ENCODE data around the gene FAIM2. TPM values are rescaled to one million over a fixed set of nuclear protein-coding genes. Genes with fewer than 3 reads are reported as not detected.

Gene FAIM2
- total RNA-seq, 2 experiments from 2014 or later = not detected

DNA sequence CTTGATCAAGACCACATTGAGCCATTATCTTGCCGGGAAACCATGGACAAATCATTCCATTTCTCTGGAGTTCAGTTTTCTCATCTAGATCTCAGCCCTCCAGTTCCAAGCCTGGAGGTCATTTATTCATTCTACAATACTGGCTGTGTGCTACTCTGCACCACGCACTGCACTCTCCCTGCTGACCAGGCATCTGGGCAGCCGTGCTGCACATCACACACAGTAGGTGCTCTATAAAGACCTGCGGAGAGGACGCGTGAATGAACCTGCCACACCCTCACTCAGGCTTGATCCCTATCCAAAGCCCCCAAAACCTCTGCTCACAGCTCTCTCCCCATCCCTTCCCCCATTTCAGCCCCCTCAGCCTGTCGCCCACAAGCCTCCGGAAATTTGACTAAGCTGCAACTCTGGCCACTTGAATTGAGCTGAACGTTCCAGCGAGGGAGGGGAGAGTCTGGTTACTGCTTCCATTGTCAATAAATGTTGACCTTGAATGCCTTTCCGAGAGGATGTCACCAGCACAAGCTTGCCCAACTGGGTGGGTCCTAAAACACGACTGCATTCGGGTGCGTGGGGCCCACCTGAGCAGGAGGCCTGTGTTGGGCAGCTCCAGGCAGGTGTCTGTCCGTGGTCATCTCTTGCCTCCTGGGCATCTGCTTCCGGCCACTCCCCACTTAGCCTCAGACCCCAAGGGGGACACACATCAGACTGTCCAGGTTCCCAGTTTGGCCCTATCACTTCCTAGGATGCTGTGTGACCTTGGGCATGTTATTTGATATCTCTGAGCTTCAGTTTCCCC lies 17.8 kb downstream of the FAIM2 start:
- CTCF ChIA-PET = no interaction called here
- TF ChIP-seq, protein P1, sequence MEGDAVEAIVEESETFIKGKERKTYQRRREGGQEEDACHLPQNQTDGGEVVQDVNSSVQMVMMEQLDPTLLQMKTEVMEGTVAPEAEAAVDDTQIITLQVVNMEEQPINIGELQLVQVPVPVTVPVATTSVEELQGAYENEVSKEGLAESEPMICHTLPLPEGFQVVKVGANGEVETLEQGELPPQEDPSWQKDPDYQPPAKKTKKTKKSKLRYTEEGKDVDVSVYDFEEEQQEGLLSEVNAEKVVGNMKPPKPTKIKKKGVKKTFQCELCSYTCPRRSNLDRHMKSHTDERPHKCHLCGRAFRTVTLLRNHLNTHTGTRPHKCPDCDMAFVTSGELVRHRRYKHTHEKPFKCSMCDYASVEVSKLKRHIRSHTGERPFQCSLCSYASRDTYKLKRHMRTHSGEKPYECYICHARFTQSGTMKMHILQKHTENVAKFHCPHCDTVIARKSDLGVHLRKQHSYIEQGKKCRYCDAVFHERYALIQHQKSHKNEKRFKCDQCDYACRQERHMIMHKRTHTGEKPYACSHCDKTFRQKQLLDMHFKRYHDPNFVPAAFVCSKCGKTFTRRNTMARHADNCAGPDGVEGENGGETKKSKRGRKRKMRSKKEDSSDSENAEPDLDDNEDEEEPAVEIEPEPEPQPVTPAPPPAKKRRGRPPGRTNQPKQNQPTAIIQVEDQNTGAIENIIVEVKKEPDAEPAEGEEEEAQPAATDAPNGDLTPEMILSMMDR (IDR thresholded peaks at IDR 0.05) = no peak
- H3K27ac Mint-ChIP-seq = no peak overlapping the region

DNA sequence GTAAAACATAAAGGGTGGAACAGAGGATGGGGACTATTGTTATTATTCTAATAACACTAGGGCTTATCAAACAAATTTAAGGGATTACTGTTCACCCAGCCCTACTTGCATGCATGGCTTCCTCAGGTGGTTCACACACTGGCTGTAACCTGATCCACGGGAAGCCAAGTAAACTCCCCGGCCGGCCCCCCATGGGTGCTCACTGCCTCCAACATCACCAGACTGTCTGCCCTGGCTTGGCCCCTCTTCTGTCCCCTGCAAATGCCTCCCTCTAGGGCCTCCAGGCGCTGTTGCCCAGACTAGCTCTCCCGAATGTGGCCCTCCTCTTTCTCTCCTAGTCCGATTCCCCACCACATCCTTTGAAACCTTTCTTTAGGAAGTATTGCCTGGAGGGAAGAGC lies 18.6 kb downstream of the FAIM2 start:
- Histone ChIP-seq H3K9me3 (ENCODE audit: control insufficient read depth in 1 of 2, insufficient read depth in 1 of 2, low read length in 2 of 2) (no peaks in the 10 kb centered on the region), H3K27me3 (ENCODE audit: control insufficient read depth in 1 of 2, insufficient read depth in 2 of 2, low read length in 2 of 2) (peaks cover 4 to 22% of the 10 kb centered on the region in 2 experiments), H3K4me3 (ENCODE audit: low read length) (no peak overlapping the region), H3K27ac (ENCODE audit: low read depth in 1 of 2, low read length in 2 of 2) (no peak overlapping the region), H3K4me1 (ENCODE audit: insufficient read depth, low read length) (peaks cover 12% of the 10 kb centered on the region), H3K36me3 (ENCODE audit: insufficient read depth, low read length) (no peaks in the 10 kb centered on the region)
- H3K9me3 Mint-ChIP-seq = no peaks in the 10 kb centered on the region
- peaks cover 8% of the 10 kb centered on the region for H3K27me3 Mint-ChIP-seq
- no peak overlapping the region for H3K4me3 Mint-ChIP-seq
- no peaks in the 10 kb centered on the region for H3K4me1 Mint-ChIP-seq (ENCODE audit: low read depth)
- no peaks in the 10 kb centered on the region for H3K36me3 Mint-ChIP-seq (ENCODE audit: low read depth)
- ChIA-PET POLR2A (no interaction called here), CTCF (no interaction called here)
- ATAC-seq (ENCODE audit: poor library complexity) (no peak), DNase-seq (no peak)
- TF ChIP-seq, protein P1 (IDR thresholded peaks at IDR 0.05) = no peak
- H3K27ac Mint-ChIP-seq = no peak overlapping the region
- intact Hi-C loops (cut with DNase I, micrococcal nuclease) = no loop called here

More for the DNA sequence above, 17.8 kb downstream of the FAIM2 start:
- intact Hi-C loops (cut with DNase I, micrococcal nuclease) = no loop called here
- Mint-ChIP-seq H3K27me3 (peaks cover 8% of the 10 kb centered on the region), H3K4me3 (no peak overlapping the region), H3K36me3 (ENCODE audit: low read depth) (no peaks in the 10 kb centered on the region), H3K4me1 (ENCODE audit: low read depth) (no peaks in the 10 kb centered on the region), H3K9me3 (no peaks in the 10 kb centered on the region)
- H3K36me3 ChIP-seq (ENCODE audit: insufficient read depth, low read length) = no peaks in the 10 kb centered on the region
- DNase-seq (no peak), ATAC-seq (ENCODE audit: poor library complexity) (no peak)
- H3K27me3 ChIP-seq (ENCODE audit: control insufficient read depth in 1 of 2, insufficient read depth in 2 of 2, low read length in 2 of 2) = peaks cover 4 to 22% of the 10 kb centered on the region in 2 experiments
- POLR2A ChIA-PET = no interaction called here
- H3K4me3 ChIP-seq (ENCODE audit: low read length) = no peak overlapping the region
- no peaks in the 10 kb centered on the region for H3K9me3 ChIP-seq (ENCODE audit: control insufficient read depth in 1 of 2, insufficient read depth in 1 of 2, low read length in 2 of 2)
- no peak overlapping the region for H3K27ac ChIP-seq (ENCODE audit: low read depth in 1 of 2, low read length in 2 of 2)
- H3K4me1 ChIP-seq (ENCODE audit: insufficient read depth, low read length) = peaks cover 13% of the 10 kb centered on the region

DNA sequence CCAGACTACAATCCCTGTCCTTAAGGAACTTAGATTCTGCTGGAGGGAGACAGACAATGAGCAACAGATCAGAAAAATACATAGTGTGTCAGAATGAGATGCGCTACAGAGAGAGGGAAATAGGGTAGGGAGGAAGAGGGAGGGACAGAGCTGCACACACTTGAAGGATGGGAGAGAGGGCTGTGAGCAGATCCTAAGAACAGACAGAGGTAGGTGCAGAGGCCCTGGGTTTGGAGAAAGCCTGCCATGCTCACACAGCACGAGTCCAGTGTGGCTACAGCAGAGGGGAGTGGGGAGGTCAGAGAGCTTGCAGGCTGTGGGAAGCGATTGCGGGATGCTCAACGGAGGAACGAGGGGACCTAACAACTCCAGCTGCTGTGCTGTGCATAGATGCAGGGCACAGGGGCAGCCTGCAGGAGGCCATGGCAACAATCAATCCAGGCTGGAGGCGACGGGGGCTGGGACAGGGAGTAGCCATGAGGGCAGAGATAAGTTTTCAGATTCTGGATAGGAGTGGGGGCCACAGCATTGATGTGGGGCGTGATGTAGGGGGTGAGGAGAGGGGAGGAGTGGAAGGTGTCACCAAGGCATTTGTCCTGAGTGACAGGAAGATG lies 20.7 kb downstream of the FAIM2 start:
- Histone ChIP-seq H3K27ac (ENCODE audit: low read depth in 1 of 2, low read length in 2 of 2) (no peak overlapping the region), H3K36me3 (ENCODE audit: insufficient read depth, low read length) (no peaks in the 10 kb centered on the region), H3K27me3 (ENCODE audit: control insufficient read depth in 1 of 2, insufficient read depth in 2 of 2, low read length in 2 of 2) (peaks cover 4 to 22% of the 10 kb centered on the region in 2 experiments), H3K9me3 (ENCODE audit: control insufficient read depth in 1 of 2, insufficient read depth in 1 of 2, low read length in 2 of 2) (no peaks in the 10 kb centered on the region), H3K4me1 (ENCODE audit: insufficient read depth, low read length) (no peaks in the 10 kb centered on the region), H3K4me3 (ENCODE audit: low read length) (no peak overlapping the region)
- Mint-ChIP-seq H3K27ac (no peak overlapping the region), H3K4me1 (ENCODE audit: low read depth) (no peaks in the 10 kb centered on the region), H3K4me3 (no peak overlapping the region), H3K27me3 (peaks cover 8% of the 10 kb centered on the region), H3K9me3 (no peaks in the 10 kb centered on the region), H3K36me3 (ENCODE audit: low read depth) (no peaks in the 10 kb centered on the region)
- CTCF ChIA-PET = no interaction called here
- POLR2A ChIA-PET = no interaction called here
- TF ChIP-seq, protein P1 (IDR thresholded peaks at IDR 0.05) = no peak
- ATAC-seq (ENCODE audit: poor library complexity) (no peak), DNase-seq (no peak)
- intact Hi-C loops (cut with DNase I, micrococcal nuclease) = no loop called here
